HepG2 (cell line): ENCODE results near the gene MRM3. TPM values are rescaled to one million over a fixed set of nuclear protein-coding genes. Genes with fewer than 3 reads are reported as not detected.

Experiments
- ASH2L ChIP-seq: fragments of 300-600, 200-600 bp; sonication (generic); IDR thresholded peaks from 2 replicates; pipeline ENCODE4 v1.7.0; 2017; ENCODE audit warnings: low read depth, mild to moderate bottlenecking, moderate library complexity, mixed read lengths, low read length; ENCODE audit not compliant: insufficient read length
- DR1 ChIP-seq: sonication (generic); formaldehyde crosslinking; IDR thresholded peaks from 2 replicates; pipeline ENCODE4 v1.8.0; 2021; ENCODE audit warnings: mild to moderate bottlenecking, missing genetic modification reagents, inconsistent platforms
- ESRRA ChIP-seq: sonication (generic); formaldehyde crosslinking; IDR thresholded peaks from 2 replicates; pipeline ENCODE4 v1.5.1; 2020; ENCODE audit warnings: mild to moderate bottlenecking, low read depth, missing genetic modification reagents
- HNF4G ChIP-seq, 2 experiments: sonication (generic) in 1 of 2; formaldehyde crosslinking in 1 of 2; IDR thresholded peaks; 2 replicates each; pipeline versions ENCODE4 v1.4.0 to v1.6.1; 2011 to 2020; ENCODE audit warnings: borderline replicate concordance in 2 of 2, low read depth in 2 of 2, mild to moderate bottlenecking in 2 of 2, low read length in 1 of 2, missing genetic modification reagents in 1 of 2, moderate library complexity in 1 of 2
- KAT7 ChIP-seq: IDR thresholded peaks from 2 replicates; pipeline ENCODE4 v1.6.1; 2018; ENCODE audit warnings: borderline replicate concordance, missing compliant biosample characterization
- KDM3A ChIP-seq: IDR thresholded peaks from 2 replicates; pipeline ENCODE4 v1.6.1; 2018; ENCODE audit warnings: low read depth, missing compliant biosample characterization
- MED13 ChIP-seq: sonication (generic); formaldehyde crosslinking; IDR thresholded peaks from 2 replicates; pipeline ENCODE4 v1.5.0; 2020; ENCODE audit warnings: missing genetic modification reagents
- MYNN ChIP-seq: sonication (generic); formaldehyde crosslinking; IDR thresholded peaks from 2 replicates; pipeline ENCODE4 v1.4.0; 2020; ENCODE audit warnings: mild to moderate bottlenecking, low read depth, missing genetic modification reagents
- PAX8 ChIP-seq: sonication (generic); formaldehyde crosslinking; IDR thresholded peaks from 2 replicates; pipeline ENCODE4 v1.8.0; 2022; ENCODE audit warnings: mild to moderate bottlenecking, missing genetic modification reagents, borderline replicate concordance
- PLSCR1 ChIP-seq: sonication (generic); formaldehyde crosslinking; IDR thresholded peaks from 2 replicates; pipeline ENCODE4 v1.5.0; 2020; ENCODE audit warnings: missing genetic modification reagents, mild to moderate bottlenecking, borderline replicate concordance
- RBAK ChIP-seq: sonication (generic); formaldehyde crosslinking; IDR thresholded peaks from 2 replicates; pipeline ENCODE4 v1.5.1; 2020; ENCODE audit warnings: mild to moderate bottlenecking, missing genetic modification reagents
- SNAPC5 ChIP-seq: sonication (generic); formaldehyde crosslinking; IDR thresholded peaks from 2 replicates; pipeline ENCODE4 v1.8.1; 2023; ENCODE audit warnings: mild to moderate bottlenecking, missing genetic modification reagents, borderline replicate concordance
- SOX5 ChIP-seq: IDR thresholded peaks from 2 replicates; pipeline ENCODE4 v1.6.1; 2016; ENCODE audit warnings: borderline replicate concordance
- SRY ChIP-seq: sonication (generic); formaldehyde crosslinking; IDR thresholded peaks from 2 replicates; pipeline ENCODE4 v1.8.0; 2022; ENCODE audit warnings: mild to moderate bottlenecking, missing genetic modification reagents
- TCF7L2 ChIP-seq: IDR thresholded peaks from 2 replicates; pipeline ENCODE4 v1.6.1; 2011; ENCODE audit warnings: mild to moderate bottlenecking, low read depth, low read length, moderate library complexity
- ZSCAN12 ChIP-seq: sonication (generic); formaldehyde crosslinking; IDR thresholded peaks from 2 replicates; pipeline ENCODE4 v1.9.0; 2021; ENCODE audit warnings: mild to moderate bottlenecking, missing genetic modification reagents
- polyA plus RNA-seq, 8 experiments: library from polyadenylated mRNA; depleted of rRNA in 3 of 8; stranded (reverse) in 7 of 8; unstranded in 1 of 8; fragments of >200 nt; fragmentation: Illumina TruSeq in 4 of 8; extraction: Trizol in 4 of 8; gene quantifications; 2 replicates each; pipeline versions ENCODE4 v1.2.1 to v1.2.3, GENCODE V29; 2011 to 2016; ENCODE audit warnings: low read depth in 4 of 8, missing spikeins in 1 of 8, mixed read lengths in 1 of 8; ENCODE audit not compliant: insufficient read depth in 1 of 8
- total RNA-seq, 5 experiments: library from RNA; depleted of rRNA; stranded (reverse); fragments of >200 nt; fragmentation: Illumina TruSeq; extraction: Trizol; gene quantifications; 2 replicates each; pipeline ENCODE4 v1.2.3, GENCODE V29; 2016; ENCODE audit warnings: low read depth in 1 of 5
- TF ChIP-seq, protein P1 (sequence below), 2 experiments: sonication (generic) in 1 of 2; formaldehyde crosslinking in 1 of 2; IDR thresholded peaks; 2 replicates each; pipeline versions ENCODE4 v1.4.0 to v1.6.1; 2018 to 2020; ENCODE audit warnings: missing genetic modification reagents in 2 of 2, borderline replicate concordance in 1 of 2, low read depth in 1 of 2, mild to moderate bottlenecking in 1 of 2, missing biosample characterization in 1 of 2
- TF ChIP-seq, protein P2 (sequence below): IDR thresholded peaks from 2 replicates; pipeline ENCODE4 v1.6.1; 2016; ENCODE audit warnings: missing compliant biosample characterization, missing genetic modification reagents, borderline replicate concordance
- TF ChIP-seq, protein P3 (sequence below): sonication (generic); formaldehyde crosslinking; IDR thresholded peaks from 2 replicates; pipeline ENCODE4 v1.4.0; 2020; ENCODE audit warnings: mild to moderate bottlenecking, missing genetic modification reagents
- TF ChIP-seq, protein P4 (sequence below): sonication (generic); formaldehyde crosslinking; IDR thresholded peaks from 2 replicates; pipeline ENCODE4 v1.4.0; 2020; ENCODE audit warnings: missing genetic modification reagents, borderline replicate concordance

MRM3 gene
- total and polyA plus RNA-seq, 2 of the 13 experiments (the other 11 are each of a cell fraction or from before 2014, with no cell fraction given), result 12.3 to 25.5 TPM

DNA sequence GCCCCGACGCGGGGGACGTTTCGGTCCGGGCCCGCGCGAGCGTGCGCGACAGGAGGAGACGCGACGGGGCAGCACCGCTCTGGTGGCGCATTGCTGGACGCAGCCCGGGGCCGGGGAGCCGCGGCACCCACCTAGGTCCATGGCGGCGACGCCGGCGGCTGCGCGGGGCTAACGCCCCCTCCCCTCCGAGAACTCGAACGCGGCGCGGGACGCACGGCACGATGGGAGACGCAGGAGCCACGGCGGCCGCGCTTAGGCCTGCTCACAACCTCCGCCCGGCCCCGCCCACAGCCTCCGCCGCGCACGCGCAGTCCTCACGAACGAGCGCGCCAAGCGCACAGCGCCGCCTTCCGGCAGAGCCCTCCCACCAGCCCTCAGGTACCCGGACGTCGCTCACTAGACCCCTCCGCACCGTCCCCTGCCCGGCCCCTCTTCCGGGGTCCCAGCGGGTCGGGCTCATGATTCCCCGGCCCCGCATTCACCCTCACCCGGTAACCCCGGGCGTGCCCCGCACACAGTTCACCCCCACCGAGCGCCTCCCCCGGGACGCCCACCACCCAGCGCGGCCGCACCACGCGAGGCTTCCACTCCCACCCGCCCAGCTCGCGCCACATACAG, 30.0 kb upstream of the MRM3 start, which contains the start of gene GEMIN4 (continued):
- TF ChIP-seq, protein P1, sequence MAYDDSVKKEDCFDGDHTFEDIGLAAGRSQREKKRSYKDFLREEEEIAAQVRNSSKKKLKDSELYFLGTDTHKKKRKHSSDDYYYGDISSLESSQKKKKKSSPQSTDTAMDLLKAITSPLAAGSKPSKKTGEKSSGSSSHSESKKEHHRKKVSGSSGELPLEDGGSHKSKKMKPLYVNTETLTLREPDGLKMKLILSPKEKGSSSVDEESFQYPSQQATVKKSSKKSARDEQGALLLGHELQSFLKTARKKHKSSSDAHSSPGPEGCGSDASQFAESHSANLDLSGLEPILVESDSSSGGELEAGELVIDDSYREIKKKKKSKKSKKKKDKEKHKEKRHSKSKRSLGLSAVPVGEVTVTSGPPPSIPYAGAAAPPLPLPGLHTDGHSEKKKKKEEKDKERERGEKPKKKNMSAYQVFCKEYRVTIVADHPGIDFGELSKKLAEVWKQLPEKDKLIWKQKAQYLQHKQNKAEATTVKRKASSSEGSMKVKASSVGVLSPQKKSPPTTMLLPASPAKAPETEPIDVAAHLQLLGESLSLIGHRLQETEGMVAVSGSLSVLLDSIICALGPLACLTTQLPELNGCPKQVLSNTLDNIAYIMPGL (CRISPR knock-in tag; IDR thresholded peaks at IDR 0.05; ENCODE audit: borderline replicate concordance in 1 of 2, low read depth in 1 of 2), result peak; percentile 94 to 95
- TF ChIP-seq, protein P2, sequence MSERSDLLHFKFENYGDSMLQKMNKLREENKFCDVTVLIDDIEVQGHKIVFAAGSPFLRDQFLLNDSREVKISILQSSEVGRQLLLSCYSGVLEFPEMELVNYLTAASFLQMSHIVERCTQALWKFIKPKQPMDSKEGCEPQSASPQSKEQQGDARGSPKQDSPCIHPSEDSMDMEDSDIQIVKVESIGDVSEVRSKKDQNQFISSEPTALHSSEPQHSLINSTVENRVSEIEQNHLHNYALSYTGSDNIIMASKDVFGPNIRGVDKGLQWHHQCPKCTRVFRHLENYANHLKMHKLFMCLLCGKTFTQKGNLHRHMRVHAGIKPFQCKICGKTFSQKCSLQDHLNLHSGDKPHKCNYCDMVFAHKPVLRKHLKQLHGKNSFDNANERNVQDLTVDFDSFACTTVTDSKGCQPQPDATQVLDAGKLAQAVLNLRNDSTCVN (CRISPR knock-in tag), result peak; percentile 71
- TF ChIP-seq MYNN (CRISPR knock-in tag) (no peak; the same call in 1 of the 2 replicates), SOX5 (no peak), ZSCAN12 (CRISPR knock-in tag) (no peak; the same call in 1 of the 2 replicates), SRY (CRISPR knock-in tag) (no peak; the same call in 1 of the 2 replicates), MED13 (no peak), PAX8 (CRISPR knock-in tag) (no peak), RBAK (CRISPR knock-in tag) (no peak), KAT7 (CRISPR knock-in tag) (0 out of 2 replicates have a peak, but pooled peaks have one; percentile 58), ASH2L (peak; percentile 73), PLSCR1 (CRISPR knock-in tag) (no peak), DR1 (peak; percentile 65; the same call in 1 of the 2 replicates), TCF7L2 (no peak), SNAPC5 (0 out of 2 replicates have a peak, but pooled peaks have one; percentile 66), HNF4G (IDR thresholded peaks at IDR 0.05; ENCODE audit: borderline replicate concordance, low read depth, low read length) (no peak), HNF4G (CRISPR knock-in tag; IDR thresholded peaks at IDR 0.05; ENCODE audit: borderline replicate concordance, low read depth) (no peak), KDM3A (no peak), ESRRA (CRISPR knock-in tag) (no peak)
- TF ChIP-seq, protein P3, sequence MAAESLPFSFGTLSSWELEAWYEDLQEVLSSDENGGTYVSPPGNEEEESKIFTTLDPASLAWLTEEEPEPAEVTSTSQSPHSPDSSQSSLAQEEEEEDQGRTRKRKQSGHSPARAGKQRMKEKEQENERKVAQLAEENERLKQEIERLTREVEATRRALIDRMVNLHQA (CRISPR knock-in tag), result no peak
- TF ChIP-seq, protein P4, sequence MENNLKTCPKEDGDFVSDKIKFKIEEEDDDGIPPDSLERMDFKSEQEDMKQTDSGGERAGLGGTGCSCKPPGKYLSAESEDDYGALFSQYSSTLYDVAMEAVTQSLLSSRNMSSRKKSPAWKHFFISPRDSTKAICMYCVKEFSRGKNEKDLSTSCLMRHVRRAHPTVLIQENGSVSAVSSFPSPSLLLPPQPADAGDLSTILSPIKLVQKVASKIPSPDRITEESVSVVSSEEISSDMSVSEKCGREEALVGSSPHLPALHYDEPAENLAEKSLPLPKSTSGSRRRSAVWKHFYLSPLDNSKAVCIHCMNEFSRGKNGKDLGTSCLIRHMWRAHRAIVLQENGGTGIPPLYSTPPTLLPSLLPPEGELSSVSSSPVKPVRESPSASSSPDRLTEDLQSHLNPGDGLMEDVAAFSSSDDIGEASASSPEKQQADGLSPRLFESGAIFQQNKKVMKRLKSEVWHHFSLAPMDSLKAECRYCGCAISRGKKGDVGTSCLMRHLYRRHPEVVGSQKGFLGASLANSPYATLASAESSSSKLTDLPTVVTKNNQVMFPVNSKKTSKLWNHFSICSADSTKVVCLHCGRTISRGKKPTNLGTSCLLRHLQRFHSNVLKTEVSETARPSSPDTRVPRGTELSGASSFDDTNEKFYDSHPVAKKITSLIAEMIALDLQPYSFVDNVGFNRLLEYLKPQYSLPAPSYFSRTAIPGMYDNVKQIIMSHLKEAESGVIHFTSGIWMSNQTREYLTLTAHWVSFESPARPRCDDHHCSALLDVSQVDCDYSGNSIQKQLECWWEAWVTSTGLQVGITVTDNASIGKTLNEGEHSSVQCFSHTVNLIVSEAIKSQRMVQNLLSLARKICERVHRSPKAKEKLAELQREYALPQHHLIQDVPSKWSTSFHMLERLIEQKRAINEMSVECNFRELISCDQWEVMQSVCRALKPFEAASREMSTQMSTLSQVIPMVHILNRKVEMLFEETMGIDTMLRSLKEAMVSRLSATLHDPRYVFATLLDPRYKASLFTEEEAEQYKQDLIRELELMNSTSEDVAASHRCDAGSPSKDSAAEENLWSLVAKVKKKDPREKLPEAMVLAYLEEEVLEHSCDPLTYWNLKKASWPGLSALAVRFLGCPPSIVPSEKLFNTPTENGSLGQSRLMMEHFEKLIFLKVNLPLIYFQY (CRISPR knock-in tag), result peak; percentile 21; the same call in 1 of the 2 replicates
